ENCODE measurements around the gene JMJD8. TPM values are rescaled to one million over a fixed set of nuclear protein-coding genes. Genes with fewer than 3 reads are reported as not detected.

The JMJD8 gene
- total RNA-seq, 3 donors from 2014 or later: 77.0 to 90.4 (median 88.7) TPM

GRCh38 chr16:646679-647172, 37.4 kb downstream of the JMJD8 start:
- Mint-ChIP-seq H3K36me3 (ENCODE audit: insufficient read depth) (no peaks in the 10 kb centered on the region), H3K9me3 (no peaks in the 10 kb centered on the region), H3K4me3 (no peak overlapping the region), H3K4me1 (ENCODE audit: low read depth) (peaks cover 21% of the 10 kb centered on the region), H3K27me3 (ENCODE audit: low read depth) (no peaks in the 10 kb centered on the region)
- DNase-seq (no peak), ATAC-seq (no peak)

DNA sequence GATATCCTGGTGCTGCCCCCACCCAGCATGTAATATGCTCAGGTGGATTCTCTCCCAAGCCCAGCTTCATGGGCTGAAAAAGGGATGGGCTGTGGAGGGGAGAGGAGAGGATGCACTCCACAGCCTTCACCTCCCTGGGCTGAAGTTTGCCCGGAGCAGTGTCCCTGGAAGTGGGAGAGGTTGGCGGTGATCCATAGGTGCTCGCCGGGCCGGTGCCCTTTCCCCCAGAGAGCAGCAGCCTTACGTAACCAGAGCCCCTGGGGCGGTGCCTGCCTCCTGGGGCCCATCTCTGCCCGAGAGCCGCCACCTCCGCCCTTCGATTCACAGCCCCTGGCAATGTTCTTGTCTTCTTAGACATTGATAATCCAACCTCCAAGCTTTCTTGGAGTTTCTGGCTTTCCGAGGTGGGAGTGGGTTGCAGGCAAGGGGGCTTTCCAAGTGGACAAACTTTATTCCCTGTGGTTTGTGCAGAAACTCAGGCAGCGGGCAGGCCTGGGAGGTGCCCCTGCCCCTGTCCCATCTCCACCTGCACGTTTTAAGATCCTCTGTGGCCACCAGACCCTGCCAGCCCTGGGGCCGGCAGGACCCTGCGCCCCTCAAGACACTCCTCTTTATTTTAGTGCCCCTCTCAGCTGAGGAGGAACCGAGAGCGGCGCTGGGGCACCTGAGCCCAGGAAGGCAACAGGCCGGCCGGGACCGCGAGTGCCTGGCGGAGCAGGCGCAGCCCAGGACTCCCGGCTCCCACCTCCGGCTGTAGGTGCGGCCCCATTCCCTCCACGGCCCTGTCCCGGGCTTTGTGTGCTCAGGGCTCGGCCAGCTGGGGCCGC, 38.1 kb downstream of the JMJD8 start:
- Mint-ChIP-seq H3K27me3 (ENCODE audit: low read depth) (no peaks in the 10 kb centered on the region), H3K4me3 (no peak overlapping the region), H3K9me3 (no peaks in the 10 kb centered on the region), H3K36me3 (ENCODE audit: insufficient read depth) (no peaks in the 10 kb centered on the region), H3K4me1 (ENCODE audit: low read depth) (peaks cover 21% of the 10 kb centered on the region)
- DNase-seq (no peak), ATAC-seq (no peak)

DNA sequence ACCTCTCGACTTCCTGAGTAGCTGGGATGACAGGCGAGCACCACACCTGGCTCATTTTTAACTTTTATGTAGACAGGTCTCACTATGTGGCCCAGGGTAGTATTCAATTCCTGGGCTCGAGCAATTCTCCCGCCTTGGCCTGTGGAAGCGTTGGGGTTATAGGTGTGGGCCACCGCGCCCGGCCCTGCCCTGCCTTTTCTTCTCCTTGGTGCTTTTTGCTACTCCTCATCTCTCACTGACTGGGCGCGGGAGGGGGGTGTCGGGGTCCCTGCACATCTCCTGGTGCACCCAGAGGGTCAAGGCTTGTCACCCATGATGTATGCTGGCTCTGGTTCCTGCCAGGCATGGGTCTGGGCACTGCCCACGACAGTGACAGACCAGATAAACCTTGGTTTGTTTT, 39.6 kb downstream of the JMJD8 start:
- DNase-seq (no peak), ATAC-seq (no peak)
- Mint-ChIP-seq H3K4me3 (peak overlapping the region; percentile 79), H3K9me3 (no peaks in the 10 kb centered on the region), H3K4me1 (ENCODE audit: low read depth) (peaks cover 19% of the 10 kb centered on the region), H3K27me3 (ENCODE audit: low read depth) (no peaks in the 10 kb centered on the region), H3K36me3 (ENCODE audit: insufficient read depth) (no peaks in the 10 kb centered on the region)

- DNase-seq (no peak), ATAC-seq (no peak)
- Mint-ChIP-seq H3K4me3 (peak overlapping the region; percentile 79), H3K27me3 (ENCODE audit: low read depth) (no peaks in the 10 kb centered on the region), H3K36me3 (ENCODE audit: insufficient read depth) (no peaks in the 10 kb centered on the region), H3K4me1 (ENCODE audit: low read depth) (peaks cover 17% of the 10 kb centered on the region), H3K9me3 (no peaks in the 10 kb centered on the region)
These were observed 41.1 kb downstream of the JMJD8 start for GRCh38 chr16:643050-643368.

- H3K4me1 Mint-ChIP-seq (ENCODE audit: low read depth): peaks cover 17% of the 10 kb centered on the region
These were observed 41.7 kb downstream of the JMJD8 start for GRCh38 chr16:642189-643049.

GRCh38 chr16:641326-642188, 42.6 kb downstream of the JMJD8 start, which contains the start of gene MCRIP2:
MCRIP2 (plus strand) TSS chr16:641828; CDS start chr16:641992, 164 bp downstream.
- H3K4me1 Mint-ChIP-seq (ENCODE audit: low read depth): peaks cover 17% of the 10 kb centered on the region
- H3K27me3 Mint-ChIP-seq (ENCODE audit: low read depth): peaks cover 3% of the 10 kb centered on the region
- peak; percentile 53 to 59 for ATAC-seq
- peak within 1 kb of the TSS; percentile 79 for H3K4me3 Mint-ChIP-seq
- no peaks in the 10 kb centered on the region for H3K9me3 Mint-ChIP-seq
- no peaks in the 10 kb centered on the region for H3K36me3 Mint-ChIP-seq (ENCODE audit: insufficient read depth)
- peak; percentile 54 for DNase-seq

More at GRCh38 chr16:642189-643049, 41.7 kb downstream of the JMJD8 start:
- no peaks in the 10 kb centered on the region for H3K9me3 Mint-ChIP-seq
- H3K27me3 Mint-ChIP-seq (ENCODE audit: low read depth): no peaks in the 10 kb centered on the region
- DNase-seq (no peak), ATAC-seq (peak; percentile 50 to 58)
- no peaks in the 10 kb centered on the region for H3K36me3 Mint-ChIP-seq (ENCODE audit: insufficient read depth)
- H3K4me3 Mint-ChIP-seq: peak overlapping the region; percentile 79

DNA sequence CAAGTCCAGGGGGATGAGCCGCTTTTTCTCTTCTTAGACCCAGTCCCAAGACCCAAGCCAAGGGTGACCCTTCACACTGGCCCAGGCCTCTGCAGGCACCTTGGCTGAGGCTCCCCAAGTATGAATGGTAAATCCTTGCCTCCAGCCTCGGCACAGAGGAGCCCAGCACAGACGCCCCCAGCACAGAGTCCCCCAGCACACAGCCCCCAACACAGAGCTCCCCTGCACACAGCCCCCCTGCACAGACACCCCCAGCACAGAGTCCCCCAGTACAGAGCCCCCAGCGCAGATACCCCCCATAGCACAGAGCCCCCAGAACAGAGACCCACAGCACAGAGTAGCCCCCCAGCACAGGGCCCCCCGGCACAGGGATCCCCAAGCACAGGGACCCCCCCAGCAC, 43.5 kb downstream of the JMJD8 start:
- ATAC-seq: no peak

DNA sequence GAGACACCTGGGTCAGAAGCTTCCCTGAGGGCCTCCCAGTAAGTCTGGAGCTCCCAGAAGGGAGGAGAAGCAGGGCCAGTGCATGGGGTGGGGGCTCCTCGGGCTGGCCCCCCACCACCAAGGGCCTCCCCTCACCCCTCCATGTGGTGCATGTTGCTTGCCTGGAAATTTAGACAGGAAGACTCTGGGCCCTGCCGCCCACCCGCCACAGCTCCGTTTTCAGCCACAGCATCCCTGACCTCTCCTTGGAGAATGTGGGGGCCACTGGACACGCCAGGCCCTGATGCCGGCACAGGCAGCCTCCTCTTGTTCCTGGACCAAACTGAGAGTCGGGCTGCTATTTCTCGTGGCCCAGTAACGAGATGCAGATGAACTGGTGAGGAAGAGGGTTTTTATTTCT, 45.3 kb downstream of the JMJD8 start:
- Mint-ChIP-seq H3K9me3 (no peaks in the 10 kb centered on the region), H3K4me3 (no peak overlapping the region), H3K36me3 (ENCODE audit: insufficient read depth) (no peaks in the 10 kb centered on the region), H3K27me3 (ENCODE audit: low read depth) (peaks cover 3% of the 10 kb centered on the region), H3K4me1 (ENCODE audit: low read depth) (peaks cover 11% of the 10 kb centered on the region)
- no peak for DNase-seq
- ATAC-seq: no peak

More for the DNA sequence above, 43.5 kb downstream of the JMJD8 start:
- no peak for DNase-seq
- H3K4me1 Mint-ChIP-seq (ENCODE audit: low read depth): peaks cover 17% of the 10 kb centered on the region
- H3K9me3 Mint-ChIP-seq: no peaks in the 10 kb centered on the region
- peaks cover 3% of the 10 kb centered on the region for H3K27me3 Mint-ChIP-seq (ENCODE audit: low read depth)
- no peaks in the 10 kb centered on the region for H3K36me3 Mint-ChIP-seq (ENCODE audit: insufficient read depth)
- peak overlapping the region; percentile 4 for H3K4me3 Mint-ChIP-seq

GRCh38 chr16:638034-638543, 46.0 kb downstream of the JMJD8 start:
- no peak overlapping the region for H3K4me3 Mint-ChIP-seq
- H3K4me1 Mint-ChIP-seq (ENCODE audit: low read depth): peaks cover 8% of the 10 kb centered on the region

DNA sequence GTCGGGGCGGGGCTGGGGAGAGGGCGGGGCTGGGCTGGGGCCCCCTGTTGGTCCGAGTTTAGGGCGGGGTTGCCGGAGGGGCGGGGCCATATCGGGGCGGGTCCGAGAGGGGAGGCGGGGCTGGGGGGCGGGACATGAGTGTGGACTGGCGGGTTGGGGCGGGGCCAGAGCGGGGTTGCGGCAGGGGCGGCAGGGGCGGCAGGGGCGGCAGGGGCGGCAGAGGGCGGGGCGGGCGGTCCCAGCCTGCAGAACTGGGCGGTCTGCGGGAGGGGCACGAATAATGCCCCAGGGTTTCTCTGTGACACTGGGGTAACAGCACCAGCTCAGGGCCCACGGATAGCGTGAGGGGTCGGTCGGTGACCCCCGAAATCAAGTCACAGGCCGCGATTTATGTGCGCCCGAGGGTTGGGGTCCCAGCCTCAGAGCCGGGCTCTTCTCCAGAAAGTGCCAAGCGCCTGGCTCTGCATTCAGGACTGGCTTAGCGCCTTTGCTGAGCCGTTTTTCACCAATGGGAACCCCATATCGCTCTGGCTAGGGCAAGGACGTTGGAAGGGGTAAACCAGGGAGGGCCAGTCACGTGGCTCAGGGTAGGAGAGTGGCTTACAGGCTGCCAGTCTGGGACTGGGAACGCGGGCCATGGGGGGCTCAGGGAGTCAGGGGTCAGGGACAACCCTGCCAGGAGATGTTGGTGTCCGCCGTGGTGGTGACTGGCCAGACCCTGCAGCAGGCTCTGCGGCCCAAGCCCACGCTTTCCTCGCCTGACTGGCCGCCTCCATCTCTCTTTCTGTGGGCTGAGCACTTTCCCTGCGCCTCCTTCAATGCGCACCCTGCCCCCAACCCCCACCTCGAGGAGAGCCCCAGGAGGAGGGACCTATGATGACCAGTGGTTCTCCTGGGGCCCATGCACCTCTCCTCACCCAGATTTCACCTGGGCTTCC, 46.8 kb downstream of the JMJD8 start:
- H3K27me3 Mint-ChIP-seq (ENCODE audit: low read depth): peaks cover 3% of the 10 kb centered on the region
- ATAC-seq: peak; percentile 56 to 62
- peak; percentile 84 for DNase-seq
- H3K4me1 Mint-ChIP-seq (ENCODE audit: low read depth): peaks cover 4% of the 10 kb centered on the region
- no peaks in the 10 kb centered on the region for H3K36me3 Mint-ChIP-seq (ENCODE audit: insufficient read depth)
- H3K4me3 Mint-ChIP-seq: peak overlapping the region; percentile 88
- H3K9me3 Mint-ChIP-seq: no peaks in the 10 kb centered on the region

More at GRCh38 chr16:638034-638543, 46.0 kb downstream of the JMJD8 start:
- ATAC-seq (no peak), DNase-seq (no peak)
- Mint-ChIP-seq H3K27me3 (ENCODE audit: low read depth) (peaks cover 3% of the 10 kb centered on the region), H3K9me3 (no peaks in the 10 kb centered on the region), H3K36me3 (ENCODE audit: insufficient read depth) (no peaks in the 10 kb centered on the region)

- Mint-ChIP-seq H3K9me3 (no peaks in the 10 kb centered on the region), H3K36me3 (ENCODE audit: insufficient read depth) (no peaks in the 10 kb centered on the region), H3K4me3 (peak within 1 kb of the TSS; percentile 88), H3K4me1 (ENCODE audit: low read depth) (peaks cover 4% of the 10 kb centered on the region), H3K27me3 (ENCODE audit: low read depth) (peaks cover 3% of the 10 kb centered on the region)
- peak; percentile 87 for DNase-seq
- peak; percentile 89 for ATAC-seq
These were observed 47.7 kb downstream of the JMJD8 start, which contains the start of gene METTL26 for GRCh38 chr16:636206-637080. METTL26 (minus strand) TSS chr16:636305; CDS start chr16:636290, 15 bp downstream.

DNA sequence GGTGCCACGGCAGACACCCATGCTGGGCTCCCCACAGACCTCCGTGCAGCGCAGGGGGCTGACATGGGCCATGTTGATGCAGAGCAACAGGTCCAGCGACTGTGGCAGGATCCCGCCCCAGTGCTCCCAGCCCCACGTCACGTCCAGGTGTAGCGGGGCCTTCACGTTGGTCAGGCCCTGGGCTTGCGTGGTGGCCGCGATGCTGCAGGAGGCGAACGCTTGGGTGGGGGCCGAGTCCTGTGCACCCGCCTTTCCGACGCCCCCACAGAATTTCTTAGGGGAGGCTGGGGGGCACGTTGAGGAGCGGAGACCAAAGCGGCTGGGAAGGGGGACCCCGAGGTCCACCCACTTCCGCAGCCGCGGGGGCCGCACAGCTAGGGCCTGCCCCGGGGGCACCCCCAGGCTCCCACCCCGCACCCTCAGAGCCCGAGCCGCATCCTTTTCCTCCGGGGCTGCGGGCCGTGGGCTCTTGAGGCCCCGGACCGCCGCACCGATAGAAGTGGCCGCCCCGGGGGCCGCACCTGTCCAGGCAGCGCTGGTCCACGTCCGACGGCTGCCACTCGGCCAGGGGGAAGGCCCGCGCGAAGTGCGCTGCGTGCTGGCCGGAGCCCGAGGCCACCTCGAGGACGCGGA, 48.4 kb downstream of the JMJD8 start:
- Mint-ChIP-seq H3K27me3 (ENCODE audit: low read depth) (peaks cover 3% of the 10 kb centered on the region), H3K4me3 (peak overlapping the region; percentile 88), H3K9me3 (no peaks in the 10 kb centered on the region), H3K36me3 (ENCODE audit: insufficient read depth) (no peaks in the 10 kb centered on the region), H3K4me1 (ENCODE audit: low read depth) (peaks cover 4% of the 10 kb centered on the region)
- no peak for DNase-seq
- peak; percentile 2 to 3 for ATAC-seq
